Suprapubic skin (tissue), 3 donors: ENCODE data around the gene DDR2.

ENCODE experiments used
- EP300 ChIP-seq: sonication (generic); formaldehyde crosslinking; IDR thresholded peaks from one replicate; pipeline ENCODE4 v1.6.1; 2017; ENCODE audit warnings: antibody characterized with exemption
- POLR2A ChIP-seq, 2 donors: fragments of 450-650 bp; IDR thresholded peaks; one replicate each; pipeline ENCODE4 v1.6.1; 2017; ENCODE audit warnings: antibody characterized with exemption in 2 of 2, mild to moderate bottlenecking in 2 of 2, moderate library complexity in 2 of 2
- TF ChIP-seq, protein P1 (sequence below), 2 donors: fragments of 200-600 bp in 1 of 2; fragments of 450-650 bp in 1 of 2; sonication (generic) in 1 of 2; IDR thresholded peaks; one replicate each; pipeline ENCODE4 v1.5.1; 2016 to 2019; ENCODE audit warnings: antibody characterized with exemption in 2 of 2, mild to moderate bottlenecking in 1 of 2, moderate library complexity in 1 of 2

DNA sequence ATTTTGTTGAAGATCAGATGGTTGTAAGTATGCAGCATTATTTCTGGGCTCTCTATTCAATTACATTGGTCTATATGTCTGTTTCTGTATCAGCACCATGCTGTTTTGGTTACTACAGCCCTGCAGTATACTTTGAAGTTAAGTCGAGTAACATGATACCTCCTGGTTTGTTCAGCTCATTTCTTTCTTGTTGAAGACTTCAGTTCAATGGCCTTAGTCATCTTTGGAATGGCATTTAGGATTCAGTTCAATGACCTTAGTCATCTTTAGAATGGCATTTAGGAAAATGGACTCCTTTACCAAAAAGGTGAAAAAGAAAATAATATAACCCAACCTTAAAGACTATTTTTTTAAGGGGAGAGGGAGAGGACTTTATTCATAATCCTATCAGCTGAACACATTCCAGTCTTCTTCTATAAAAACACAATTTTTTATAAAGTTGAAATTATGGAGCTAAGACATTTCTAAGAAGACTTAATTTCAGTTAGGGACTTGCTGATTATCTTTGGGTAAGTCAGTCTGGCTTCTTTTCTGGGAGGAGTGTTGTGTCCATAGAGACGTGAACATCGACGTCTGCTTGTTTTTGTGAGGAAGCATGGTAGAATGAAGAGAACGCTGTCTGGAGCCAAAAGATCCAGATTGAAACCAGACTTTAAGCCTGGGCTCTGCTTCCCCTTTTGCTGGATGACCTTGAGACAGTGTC is 48.3 kb downstream of the DDR2 start:
- TF ChIP-seq POLR2A (IDR thresholded peaks at IDR 0.05): no peak
- TF ChIP-seq, protein P1, sequence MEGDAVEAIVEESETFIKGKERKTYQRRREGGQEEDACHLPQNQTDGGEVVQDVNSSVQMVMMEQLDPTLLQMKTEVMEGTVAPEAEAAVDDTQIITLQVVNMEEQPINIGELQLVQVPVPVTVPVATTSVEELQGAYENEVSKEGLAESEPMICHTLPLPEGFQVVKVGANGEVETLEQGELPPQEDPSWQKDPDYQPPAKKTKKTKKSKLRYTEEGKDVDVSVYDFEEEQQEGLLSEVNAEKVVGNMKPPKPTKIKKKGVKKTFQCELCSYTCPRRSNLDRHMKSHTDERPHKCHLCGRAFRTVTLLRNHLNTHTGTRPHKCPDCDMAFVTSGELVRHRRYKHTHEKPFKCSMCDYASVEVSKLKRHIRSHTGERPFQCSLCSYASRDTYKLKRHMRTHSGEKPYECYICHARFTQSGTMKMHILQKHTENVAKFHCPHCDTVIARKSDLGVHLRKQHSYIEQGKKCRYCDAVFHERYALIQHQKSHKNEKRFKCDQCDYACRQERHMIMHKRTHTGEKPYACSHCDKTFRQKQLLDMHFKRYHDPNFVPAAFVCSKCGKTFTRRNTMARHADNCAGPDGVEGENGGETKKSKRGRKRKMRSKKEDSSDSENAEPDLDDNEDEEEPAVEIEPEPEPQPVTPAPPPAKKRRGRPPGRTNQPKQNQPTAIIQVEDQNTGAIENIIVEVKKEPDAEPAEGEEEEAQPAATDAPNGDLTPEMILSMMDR (IDR thresholded peaks at IDR 0.05): no peak
- TF ChIP-seq EP300: no peak
